Smooth muscle cell (in vitro differentiated cells): Measurements from ENCODE around the gene ANKS1A. TPM values are rescaled to one million over a fixed set of nuclear protein-coding genes. Genes with fewer than 3 reads are reported as not detected.

Experiments used
- DNase-seq: peaks from one replicate; lab custom pipeline; 2025; ENCODE audit not compliant: unreplicated experiment; lab: John Stamatoyannopoulos, UW
- H2AFZ ChIP-seq: fragments of 200-600 bp; sonication (generic); 2 replicates; pipeline ENCODE4 v1.6.0; 2016; ENCODE audit warnings: antibody characterized with exemption, low read depth, mild to moderate bottlenecking
- H3F3A ChIP-seq: fragments of 200-600 bp; sonication (generic); 2 replicates; pipeline ENCODE4 v1.6.0; 2017; ENCODE audit warnings: antibody characterized with exemption, low read depth
- H3K27ac ChIP-seq: fragments of 200-600 bp; sonication (generic); 2 replicates; pipeline ENCODE4 v1.5.1; 2016; ENCODE audit warnings: low read depth, mild to moderate bottlenecking
- H3K27me3 ChIP-seq: fragments of 200-600 bp; sonication (generic); 2 replicates; pipeline ENCODE4 v1.6.1; 2016; ENCODE audit warnings: low read depth, mild to moderate bottlenecking
- H3K36me3 ChIP-seq: fragments of 200-600 bp; sonication (generic); 2 replicates; pipeline ENCODE4 v1.5.1; 2016; ENCODE audit warnings: low read depth
- H3K4me1 ChIP-seq: fragments of 200-600 bp; sonication (generic); 2 replicates; pipeline ENCODE4 v1.5.1; 2016; ENCODE audit warnings: low read depth
- H3K4me2 ChIP-seq: fragments of 200-600 bp; sonication (generic); 2 replicates; pipeline ENCODE4 v1.6.0; 2016; ENCODE audit warnings: mild to moderate bottlenecking
- H3K4me3 ChIP-seq: fragments of 200-600 bp; sonication (generic); 2 replicates; pipeline ENCODE4 v1.5.1; 2016; ENCODE audit warnings: mild to moderate bottlenecking
- H3K79me2 ChIP-seq: fragments of 200-600 bp; sonication (generic); 2 replicates; pipeline ENCODE4 v1.6.0; 2016; ENCODE audit warnings: low read depth, mild to moderate bottlenecking
- H3K9ac ChIP-seq: fragments of 200-600 bp; sonication (generic); 2 replicates; pipeline ENCODE4 v1.6.0; 2016; ENCODE audit warnings: low read depth
- H3K9me3 ChIP-seq: fragments of 200-600 bp; sonication (generic); replicated peaks from 2 replicates; pipeline ENCODE4 v1.5.1; 2016; ENCODE audit warnings: low read depth
- H4K20me1 ChIP-seq: fragments of 200-600 bp; sonication (generic); 2 replicates; pipeline ENCODE4 v1.6.0; 2016; ENCODE audit warnings: low read depth
- CTCF ChIP-seq: fragments of 200-600 bp; sonication (generic); IDR thresholded peaks from 2 replicates; pipeline ENCODE4 v1.5.1; 2017; ENCODE audit warnings: borderline replicate concordance, mild to moderate bottlenecking, antibody characterized with exemption; ENCODE audit not compliant: insufficient read depth, poor library complexity, severe bottlenecking
- WGBS: methylation state at CpG from one replicate; pipeline ENCODE4 v1.1.7; 2016; ENCODE audit warnings: low lambda C conversion rate; 5-methylcytosine and 5-hydroxymethylcytosine counted together
- polyA plus RNA-seq: library from polyadenylated mRNA; unstranded; fragments of >200 nt; fragmentation: Nextera tagmentation; extraction: Ambion mirVana; gene quantifications from 2 replicates; pipeline ENCODE4 v1.2.1, GENCODE V29; 2016
- total RNA-seq: library from RNA; depleted of rRNA; stranded (reverse); fragments of >200 nt; gene quantifications from 2 replicates; pipeline ENCODE4 v1.2.3, GENCODE V29; 2014

Gene ANKS1A
- total and polyA plus RNA-seq, 2 experiments from 2014 or later: 28.9 to 39.2 TPM

GRCh38 chr6:34958734-34959133, 69.7 kb downstream of the ANKS1A start:
- no peaks in the 10 kb centered on the region for H3K4me1 ChIP-seq
- no peak for DNase-seq
- no peaks in the 10 kb centered on the region for H3K27me3 ChIP-seq
- no peak overlapping the region for H3K4me3 ChIP-seq
- WGBS: 98% methylated on average over 2 of the region's 2 CpGs
- H3K27ac ChIP-seq: no peak overlapping the region
- peaks cover 28% of the 10 kb centered on the region for H4K20me1 ChIP-seq
- H3K36me3 ChIP-seq: no peaks in the 10 kb centered on the region
- no peaks in the 10 kb centered on the region for H3F3A ChIP-seq
- no peaks in the 10 kb centered on the region for H3K9me3 ChIP-seq
- H3K9ac ChIP-seq: no peak overlapping the region
- H2AFZ ChIP-seq: no peak overlapping the region
- TF ChIP-seq CTCF: no peak
- peaks cover 5% of the 10 kb centered on the region for H3K79me2 ChIP-seq
- H3K4me2 ChIP-seq: no peak overlapping the region

DNA sequence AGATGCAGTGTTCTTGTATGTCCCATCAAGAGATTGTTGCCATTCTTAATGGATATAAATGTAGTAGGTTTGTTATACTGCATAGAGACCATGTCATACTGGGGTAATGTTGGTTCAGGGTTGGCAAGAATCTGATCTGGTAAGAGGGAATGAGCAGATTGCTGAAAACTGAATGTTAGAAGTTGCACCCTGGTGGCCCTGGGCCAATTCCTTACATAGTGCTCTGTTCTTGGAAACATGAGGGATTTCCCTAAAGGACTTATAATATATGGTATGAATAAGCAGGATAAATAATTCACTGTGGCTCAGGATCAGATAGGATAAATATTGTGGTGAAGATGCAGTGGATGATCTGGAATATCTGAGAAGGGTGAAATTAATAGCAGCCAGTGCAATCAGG, 70.2 kb downstream of the ANKS1A start:
- H3K79me2 ChIP-seq: peaks cover 10% of the 10 kb centered on the region
- H3K27ac ChIP-seq: no peak overlapping the region
- H3K4me3 ChIP-seq: no peak overlapping the region
- H3K36me3 ChIP-seq: no peaks in the 10 kb centered on the region
- peaks cover 27% of the 10 kb centered on the region for H4K20me1 ChIP-seq
- no peaks in the 10 kb centered on the region for H3F3A ChIP-seq
- no peak for DNase-seq
- H3K4me1 ChIP-seq: no peaks in the 10 kb centered on the region
- H3K27me3 ChIP-seq: no peaks in the 10 kb centered on the region
- no peak overlapping the region for H3K9ac ChIP-seq
- H3K9me3 ChIP-seq: no peaks in the 10 kb centered on the region
- no peak overlapping the region for H2AFZ ChIP-seq
- no peak for TF ChIP-seq CTCF
- no peak overlapping the region for H3K4me2 ChIP-seq

DNA sequence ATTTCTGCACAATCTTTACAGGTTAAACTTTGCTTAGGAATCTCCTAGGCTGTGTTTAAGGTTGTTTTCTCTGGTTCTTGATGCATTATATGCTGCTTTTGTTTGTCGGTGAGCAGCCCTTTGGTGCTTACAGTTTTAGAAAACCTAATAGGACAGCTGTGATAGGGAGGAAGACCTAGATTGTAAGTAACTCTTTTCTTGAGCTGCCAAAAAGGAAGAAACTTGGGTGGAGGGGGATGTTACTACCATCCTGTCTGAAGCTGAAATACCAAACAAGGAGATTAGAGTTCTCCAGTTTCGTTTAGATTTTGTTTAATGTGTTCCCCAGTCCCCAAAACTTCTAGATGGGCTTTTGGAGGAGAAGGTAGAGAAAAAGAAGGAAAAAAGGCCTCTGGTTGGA, 72.0 kb downstream of the ANKS1A start:
- H3K79me2 ChIP-seq: peaks cover 23% of the 10 kb centered on the region
- DNase-seq: no peak
- 91% methylated on average over 2 of the region's 2 CpGs for WGBS
- no peak overlapping the region for H3K9ac ChIP-seq
- peaks cover 44% of the 10 kb centered on the region for H4K20me1 ChIP-seq
- H3F3A ChIP-seq: no peaks in the 10 kb centered on the region
- no peaks in the 10 kb centered on the region for H3K36me3 ChIP-seq
- no peaks in the 10 kb centered on the region for H3K9me3 ChIP-seq
- no peak overlapping the region for H3K4me3 ChIP-seq
- no peak for TF ChIP-seq CTCF
- no peaks in the 10 kb centered on the region for H3K27me3 ChIP-seq
- no peak overlapping the region for H3K27ac ChIP-seq
- H2AFZ ChIP-seq: no peak overlapping the region
- no peak overlapping the region for H3K4me2 ChIP-seq
- H3K4me1 ChIP-seq: no peaks in the 10 kb centered on the region

- H3K36me3 ChIP-seq: no peaks in the 10 kb centered on the region
- no peak overlapping the region for H3K4me2 ChIP-seq
- no peak for DNase-seq
- no peak for TF ChIP-seq CTCF
- no peak overlapping the region for H2AFZ ChIP-seq
- no peak overlapping the region for H3K9ac ChIP-seq
- peaks cover 47% of the 10 kb centered on the region for H4K20me1 ChIP-seq
- no peak overlapping the region for H3K4me3 ChIP-seq
- H3K27ac ChIP-seq: no peak overlapping the region
- no peaks in the 10 kb centered on the region for H3K9me3 ChIP-seq
- no peaks in the 10 kb centered on the region for H3K27me3 ChIP-seq
- no peaks in the 10 kb centered on the region for H3F3A ChIP-seq
- no peaks in the 10 kb centered on the region for H3K4me1 ChIP-seq
- 89% methylated on average over 7 of the region's 7 CpGs for WGBS
- peaks cover 23% of the 10 kb centered on the region for H3K79me2 ChIP-seq
These were observed 72.5 kb downstream of the ANKS1A start for GRCh38 chr6:34961574-34961973.
